Stomach (tissue), 9 donors: ENCODE results near the gene CRTC2. TPM values are rescaled to one million over a fixed set of nuclear protein-coding genes. Genes with fewer than 3 reads are reported as not detected.

ENCODE experiments used
- DNase-seq, 2 donors: peaks; one replicate each; pipeline versions ENCODE4 v3.0.0 to v3.0.0-alpha.2; 2013 to 2019
- H3K27ac ChIP-seq, 5 donors: fragments of 200-600 bp in 4 of 5; sonication (generic) in 4 of 5; one replicate each; pipeline ENCODE4 v1.5.1; 2013 to 2019; ENCODE audit warnings: mild to moderate bottlenecking in 1 of 5, moderate library complexity in 1 of 5
- H3K27me3 ChIP-seq, 3 donors: fragments of 200-600 bp; sonication (generic); one replicate each; pipeline ENCODE4 v1.5.1; 2017 to 2019; ENCODE audit warnings: mixed run types in 1 of 3
- H3K36me3 ChIP-seq, 4 donors: fragments of 200-600 bp; sonication (generic); 1 replicate in 3 of 4; 2 replicates in 1 of 4; pipeline ENCODE4 v1.5.1; 2016 to 2019
- H3K4me1 ChIP-seq, 4 donors: fragments of 200-600 bp; sonication (generic); one replicate each; pipeline ENCODE4 v1.5.1; 2016 to 2019
- H3K4me3 ChIP-seq, 4 donors: fragments of 200-600 bp; sonication (generic) in 3 of 4; one replicate each; pipeline ENCODE4 v1.5.1; 2016 to 2019; ENCODE audit warnings: mild to moderate bottlenecking in 1 of 4
- H3K9me3 ChIP-seq, 4 donors: fragments of 200-600 bp; sonication (generic); one replicate each; pipeline ENCODE4 v1.5.1; 2016 to 2019
- EP300 ChIP-seq: sonication (generic); formaldehyde crosslinking; IDR thresholded peaks from one replicate; pipeline ENCODE4 v1.6.1; 2017; ENCODE audit warnings: antibody characterized with exemption
- POLR2A ChIP-seq, 4 donors: fragments of 450-650 bp; IDR thresholded peaks; one replicate each; pipeline ENCODE4 v1.6.1; 2016; ENCODE audit warnings: antibody characterized with exemption in 4 of 4, control low read depth in 2 of 4, mild to moderate bottlenecking in 1 of 4, moderate library complexity in 1 of 4
- POLR2AphosphoS5 ChIP-seq, 3 donors: sonication (generic); formaldehyde crosslinking; IDR thresholded peaks; one replicate each; pipeline ENCODE4 v1.6.1; 2016; ENCODE audit warnings: antibody characterized with exemption in 3 of 3
- WGBS, 5 donors: extraction: QIAGEN DNeasy Blood & Tissue Kit in 3 of 5; methylation state at CpG; one replicate each; pipeline versions ENCODE4 v1.1.5 to v1.1.7; 2013 to 2018; 5-methylcytosine and 5-hydroxymethylcytosine counted together
- intact Hi-C: fragments of 100-400 bp; cut with DNase I; formaldehyde crosslinking; loops from one replicate; pipeline ENCODE4 v1.15.1; 2023; ENCODE audit warnings: low total_unique reads
- polyA plus RNA-seq, 3 donors: library from polyadenylated mRNA; stranded (reverse); fragments of 200-250 nt; gene quantifications; one replicate each; pipeline ENCODE4 v1.2.3, GENCODE V29; 2013
- total RNA-seq, 5 donors: library from RNA; depleted of rRNA; stranded (reverse); fragments of >200 nt; gene quantifications; one replicate each; pipeline versions ENCODE4 v1.1.0 to v1.2.3, GENCODE V29; 2014 to 2016
- TF ChIP-seq, protein P1 (sequence below), 7 experiments: fragments of 450-650 bp in 4 of 7; fragments of 200-600 bp in 3 of 7; sonication (generic) in 3 of 7; IDR thresholded peaks; one replicate each; pipeline ENCODE4 v1.5.1; 2016 to 2019; ENCODE audit warnings: antibody characterized with exemption in 7 of 7, control low read depth in 2 of 7, mild to moderate bottlenecking in 1 of 7
- donor health status: healthy with polysubstance abuse.
- donor health status: Bipolar disorder and iron deficiency.
- donor health status: healthy.

The CRTC2 gene
- total and polyA plus RNA-seq, 8 donors = 1.4 to 49.6 (median 21.6) TPM

DNA sequence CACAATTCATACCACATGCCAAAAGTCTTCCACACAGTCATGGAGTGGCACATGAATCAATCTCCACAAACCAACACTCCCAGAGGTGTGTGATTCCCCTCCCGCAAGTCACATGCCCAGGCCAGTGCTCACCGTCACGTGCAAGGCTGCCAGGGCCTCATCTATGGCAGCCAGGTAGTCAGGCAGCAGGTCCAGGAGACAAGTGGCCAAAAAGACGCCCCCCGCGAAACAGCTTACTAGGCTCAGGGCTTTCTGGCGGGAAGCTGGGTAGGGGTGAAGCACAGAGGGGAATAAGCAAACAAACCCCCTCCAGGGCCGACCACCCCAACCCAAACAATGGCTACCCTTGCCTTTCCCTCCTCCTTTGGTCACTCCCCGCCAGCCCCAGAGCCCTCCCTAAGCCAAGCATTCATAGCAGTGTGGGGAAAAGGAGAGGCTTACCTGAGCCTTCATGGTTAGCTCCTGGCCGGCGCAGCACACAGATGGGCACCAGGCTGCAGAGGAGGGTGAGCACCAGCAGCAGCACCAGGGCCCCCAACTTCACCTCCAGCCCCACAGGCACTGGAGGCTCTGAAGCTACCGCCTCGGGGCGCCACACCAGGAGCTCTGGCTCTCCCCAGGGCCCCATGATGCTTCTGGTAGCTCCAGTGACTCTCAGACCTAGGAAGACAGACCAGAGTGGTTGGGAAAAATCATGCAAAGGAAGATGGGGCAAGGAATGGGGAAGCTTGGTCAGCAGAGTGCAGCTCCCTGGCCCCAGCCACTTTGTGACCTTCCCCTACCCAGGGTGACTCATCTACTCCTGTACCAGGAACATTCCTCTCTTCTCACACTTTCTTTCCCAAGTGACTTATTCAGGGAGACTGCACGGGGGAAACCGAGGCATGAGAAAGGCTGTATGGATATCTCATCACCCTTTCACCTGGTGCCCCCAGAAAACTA lies 3.9 kb upstream of the CRTC2 start:
- intact Hi-C loops = no loop called here
- Histone ChIP-seq H3K9me3 (no peaks in the 10 kb centered on the region), H3K36me3 (peaks cover 13 to 26% (median 18%) of the 10 kb centered on the region in 4 donors), H3K4me1 (peaks cover 46 to 79% (median 69%) of the 10 kb centered on the region in 4 donors), H3K27ac (peak overlapping the region; percentile 94 to 98 (median 97)), H3K4me3 (peak overlapping the region; percentile 61 to 84 (median 72)), H3K27me3 (no peaks in the 10 kb centered on the region)
- 24 to 44% (median 31%) methylated on average over 15 to 16 of the region's 16 CpGs for WGBS, 5 donors
- peak; percentile 59 to 63 for DNase-seq
- peak in 2 of 3 donors; percentile 36 for TF ChIP-seq POLR2AphosphoS5 (IDR thresholded peaks at IDR 0.05)
- TF ChIP-seq, protein P1, sequence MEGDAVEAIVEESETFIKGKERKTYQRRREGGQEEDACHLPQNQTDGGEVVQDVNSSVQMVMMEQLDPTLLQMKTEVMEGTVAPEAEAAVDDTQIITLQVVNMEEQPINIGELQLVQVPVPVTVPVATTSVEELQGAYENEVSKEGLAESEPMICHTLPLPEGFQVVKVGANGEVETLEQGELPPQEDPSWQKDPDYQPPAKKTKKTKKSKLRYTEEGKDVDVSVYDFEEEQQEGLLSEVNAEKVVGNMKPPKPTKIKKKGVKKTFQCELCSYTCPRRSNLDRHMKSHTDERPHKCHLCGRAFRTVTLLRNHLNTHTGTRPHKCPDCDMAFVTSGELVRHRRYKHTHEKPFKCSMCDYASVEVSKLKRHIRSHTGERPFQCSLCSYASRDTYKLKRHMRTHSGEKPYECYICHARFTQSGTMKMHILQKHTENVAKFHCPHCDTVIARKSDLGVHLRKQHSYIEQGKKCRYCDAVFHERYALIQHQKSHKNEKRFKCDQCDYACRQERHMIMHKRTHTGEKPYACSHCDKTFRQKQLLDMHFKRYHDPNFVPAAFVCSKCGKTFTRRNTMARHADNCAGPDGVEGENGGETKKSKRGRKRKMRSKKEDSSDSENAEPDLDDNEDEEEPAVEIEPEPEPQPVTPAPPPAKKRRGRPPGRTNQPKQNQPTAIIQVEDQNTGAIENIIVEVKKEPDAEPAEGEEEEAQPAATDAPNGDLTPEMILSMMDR (IDR thresholded peaks at IDR 0.05) = no peak
- TF ChIP-seq POLR2A (IDR thresholded peaks at IDR 0.05) = no peak
- no peak for TF ChIP-seq EP300

DNA sequence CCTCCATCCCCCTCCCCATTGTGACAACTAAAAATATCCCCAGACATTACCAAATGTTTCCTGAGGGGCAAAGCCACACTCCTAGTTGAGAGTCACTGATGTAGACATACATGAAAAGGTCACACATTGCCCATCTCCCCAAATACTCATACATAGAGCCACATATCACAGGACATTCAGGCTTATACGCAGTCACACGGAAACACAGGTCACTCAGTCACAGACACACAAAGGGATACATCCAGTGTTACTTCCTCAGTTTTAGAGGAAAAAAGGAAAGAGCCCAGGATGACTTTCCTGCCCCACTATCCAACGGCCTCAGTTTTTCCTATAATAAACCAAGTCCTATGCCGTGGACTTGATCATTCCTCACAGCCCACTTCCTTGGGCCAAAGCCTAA lies 3.0 kb upstream of the CRTC2 start:
- H3K9me3 ChIP-seq = no peaks in the 10 kb centered on the region
- DNase-seq = no peak
- peaks cover 13 to 26% (median 18%) of the 10 kb centered on the region in 4 donors for H3K36me3 ChIP-seq
- H3K27ac ChIP-seq = peak overlapping the region; percentile 25 to 98 (median 97)
- TF ChIP-seq EP300 = no peak
- no peak for TF ChIP-seq POLR2A (IDR thresholded peaks at IDR 0.05)
- TF ChIP-seq, protein P1 (IDR thresholded peaks at IDR 0.05) = no peak
- H3K4me3 ChIP-seq = peak overlapping the region in 2 of 4 donors; percentile 61 to 64
- peaks cover 52 to 81% (median 74%) of the 10 kb centered on the region in 4 donors for H3K4me1 ChIP-seq
- H3K27me3 ChIP-seq = no peaks in the 10 kb centered on the region
- intact Hi-C loops = no loop called here
- WGBS, 5 donors = 71 to 84% (median 80%) methylated on average over 4 of the region's 4 CpGs

DNA sequence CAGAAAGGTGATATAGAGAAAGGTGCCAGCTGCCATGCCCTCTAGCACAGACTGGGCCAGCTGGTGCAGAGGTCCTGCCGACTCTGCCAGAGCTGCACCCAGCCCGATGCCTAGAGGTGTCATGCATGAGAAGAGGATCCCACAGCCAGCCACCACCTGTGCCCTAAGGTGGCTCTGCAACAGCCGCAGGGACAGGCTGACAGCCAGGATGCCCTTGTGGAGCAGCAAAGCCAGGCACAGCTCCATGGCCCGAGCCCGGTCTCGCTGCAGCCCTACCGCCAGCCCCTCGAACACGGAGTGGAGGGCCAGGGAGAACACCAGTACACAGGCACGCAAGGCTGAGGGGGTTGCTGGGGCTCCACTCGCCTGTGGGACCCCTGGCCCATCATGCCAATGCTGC lies 1.8 kb upstream of the CRTC2 start:
- peak overlapping the region in 1 of 4 donors; percentile 11 for H3K4me3 ChIP-seq
- H3K4me1 ChIP-seq = peaks cover 55 to 81% (median 76%) of the 10 kb centered on the region in 4 donors
- intact Hi-C loops = no loop called here
- H3K27me3 ChIP-seq = no peaks in the 10 kb centered on the region
- TF ChIP-seq, protein P1 (IDR thresholded peaks at IDR 0.05) = no peak
- TF ChIP-seq POLR2A (IDR thresholded peaks at IDR 0.05) = no peak
- TF ChIP-seq EP300 = no peak
- TF ChIP-seq POLR2AphosphoS5 (IDR thresholded peaks at IDR 0.05) = no peak
- no peaks in the 10 kb centered on the region for H3K9me3 ChIP-seq
- H3K36me3 ChIP-seq = peaks cover 13 to 26% (median 18%) of the 10 kb centered on the region in 4 donors
- WGBS, 5 donors = 69 to 93% (median 91%) methylated on average over 2 to 11 of the region's 11 CpGs
- DNase-seq = no peak
- peak overlapping the region in 4 of 5 donors; percentile 13 to 98 (median 97) for H3K27ac ChIP-seq

DNA sequence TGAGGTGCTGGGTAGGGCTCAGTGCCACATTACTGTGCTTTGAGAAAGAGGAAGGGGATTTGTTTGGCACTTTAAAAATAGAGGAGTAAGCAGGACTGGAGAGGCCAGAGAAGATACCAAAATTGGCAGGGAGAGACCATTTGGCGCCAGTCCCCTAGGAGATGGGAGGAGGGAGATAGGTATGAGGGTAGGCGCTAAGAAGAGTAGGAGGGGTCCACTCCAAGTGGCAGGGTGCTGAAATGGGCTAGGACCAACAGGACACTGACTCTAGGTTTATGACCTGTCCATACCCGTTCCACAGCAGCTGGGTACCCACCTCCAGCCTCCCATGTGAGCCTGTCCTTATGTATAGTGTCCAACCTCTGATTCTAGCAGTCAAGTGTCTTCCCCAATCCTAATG lies 1.0 kb upstream of the CRTC2 start:
- intact Hi-C loops = no loop called here
- DNase-seq = no peak
- TF ChIP-seq EP300 (no peak), POLR2AphosphoS5 (IDR thresholded peaks at IDR 0.05) (no peak), POLR2A (IDR thresholded peaks at IDR 0.05) (no peak)
- TF ChIP-seq, protein P1 (IDR thresholded peaks at IDR 0.05) = no peak
- H3K9me3 ChIP-seq = no peaks in the 10 kb centered on the region
- 46 to 82% (median 57%) methylated on average over 3 of the region's 3 CpGs for WGBS, 5 donors
- no peaks in the 10 kb centered on the region for H3K27me3 ChIP-seq
- H3K4me3 ChIP-seq = peak overlapping the region in 1 of 4 donors; percentile 97
- H3K27ac ChIP-seq = peak overlapping the region; percentile 16 to 98 (median 97)
- H3K36me3 ChIP-seq = peaks cover 13 to 32% (median 23%) of the 10 kb centered on the region in 4 donors
- peaks cover 54 to 81% (median 77%) of the 10 kb centered on the region in 4 donors for H3K4me1 ChIP-seq
